ENCODE measurements around the gene KLF5. TPM values are rescaled to one million over a fixed set of nuclear protein-coding genes. Genes with fewer than 3 reads are reported as not detected.

KLF5 gene
- total and polyA plus RNA-seq, 4 donors = 1.5 to 26.2 (median 4.2) TPM

DNA sequence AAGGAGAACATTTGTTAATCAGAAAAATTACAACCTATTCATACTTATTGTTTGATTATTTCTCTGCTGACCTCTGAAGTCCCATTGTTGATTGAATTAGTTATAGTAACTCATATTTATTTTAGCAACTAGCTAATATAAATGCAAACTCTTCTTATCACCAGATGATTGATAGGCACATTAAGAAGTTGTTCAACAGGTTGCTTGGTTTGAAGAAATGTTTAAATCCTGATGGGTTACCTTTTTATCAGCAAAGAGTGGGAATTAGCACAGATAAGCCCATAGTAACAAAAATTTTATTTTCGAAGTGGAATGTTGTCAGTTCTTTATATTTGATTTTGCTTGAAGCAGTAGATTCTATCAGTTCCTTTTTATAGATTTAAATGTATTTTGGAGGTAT is 44.4 kb downstream of the KLF5 start:
- WGBS, 2 donors = 9 to 19% methylated on average over 1 of the region's 1 CpG
- ATAC-seq (ENCODE audit: low FRiP score) = no peak

GRCh38 chr13:73106513-73107178 is 47.8 kb downstream of the KLF5 start:
- Histone ChIP-seq H3K9me3 (ENCODE audit: control insufficient read depth, low read length) (no peaks in the 10 kb centered on the region), H3K4me1 (ENCODE audit: control insufficient read depth in 1 of 2, insufficient read depth in 2 of 2, low read length in 2 of 2) (no peaks in the 10 kb centered on the region), H3K36me3 (ENCODE audit: control insufficient read depth in 1 of 2, insufficient read depth in 2 of 2, low read length in 1 of 2) (no peaks in the 10 kb centered on the region), H3K27ac (ENCODE audit: low read depth in 1 of 2, low read length in 2 of 2) (no peak overlapping the region), H3K4me3 (ENCODE audit: low read length in 2 of 2) (no peak overlapping the region), H3K27me3 (ENCODE audit: control insufficient read depth in 1 of 2, insufficient read depth in 2 of 2, low read length in 1 of 2) (no peaks in the 10 kb centered on the region)
- intact Hi-C loops (cut with DNase I) = no loop called here
- WGBS, 2 donors = 63 to 66% methylated on average over 10 of the region's 10 CpGs
- ATAC-seq (ENCODE audit: low FRiP score) (no peak), DNase-seq (no peak)

More for the DNA sequence above, 44.4 kb downstream of the KLF5 start:
- no peak overlapping the region for H3K4me3 ChIP-seq (ENCODE audit: low read length in 2 of 2)
- no peak overlapping the region for H3K27ac ChIP-seq (ENCODE audit: low read depth in 1 of 2, low read length in 2 of 2)
- H3K4me1 ChIP-seq (ENCODE audit: control insufficient read depth in 1 of 2, insufficient read depth in 2 of 2, low read length in 2 of 2) = no peaks in the 10 kb centered on the region
- H3K36me3 ChIP-seq (ENCODE audit: control insufficient read depth in 1 of 2, insufficient read depth in 2 of 2, low read length in 1 of 2) = no peaks in the 10 kb centered on the region
- intact Hi-C loops (cut with DNase I) = no loop called here
- H3K27me3 ChIP-seq (ENCODE audit: control insufficient read depth in 1 of 2, insufficient read depth in 2 of 2, low read length in 1 of 2) = no peaks in the 10 kb centered on the region
- H3K9me3 ChIP-seq (ENCODE audit: control insufficient read depth, low read length) = no peaks in the 10 kb centered on the region
- DNase-seq = no peak

DNA sequence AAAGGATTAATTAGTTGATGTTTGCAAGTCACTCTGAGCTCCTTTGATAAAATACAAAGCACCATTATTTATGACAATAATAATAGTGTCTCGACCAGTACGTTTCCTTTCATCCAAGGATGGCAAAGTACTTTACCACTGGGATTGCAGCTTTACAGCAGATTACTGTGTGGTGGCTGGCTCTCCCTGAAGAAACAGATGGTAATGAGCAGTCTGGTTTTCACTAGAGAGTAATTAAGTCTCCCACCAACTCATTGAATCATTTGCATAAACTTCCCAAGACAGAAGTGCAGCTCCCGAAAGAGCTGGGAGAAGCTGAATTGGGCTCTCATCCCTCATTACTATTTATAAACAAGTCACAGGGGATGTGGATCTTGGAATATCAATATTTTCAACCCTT is 48.7 kb downstream of the KLF5 start:
- Histone ChIP-seq H3K27ac (ENCODE audit: low read depth in 1 of 2, low read length in 2 of 2) (no peak overlapping the region), H3K36me3 (ENCODE audit: control insufficient read depth in 1 of 2, insufficient read depth in 2 of 2, low read length in 1 of 2) (no peaks in the 10 kb centered on the region), H3K9me3 (ENCODE audit: control insufficient read depth, low read length) (no peaks in the 10 kb centered on the region), H3K4me1 (ENCODE audit: control insufficient read depth in 1 of 2, insufficient read depth in 2 of 2, low read length in 2 of 2) (no peaks in the 10 kb centered on the region), H3K27me3 (ENCODE audit: control insufficient read depth in 1 of 2, insufficient read depth in 2 of 2, low read length in 1 of 2) (no peaks in the 10 kb centered on the region), H3K4me3 (ENCODE audit: low read length in 2 of 2) (no peak overlapping the region)
- no peak for ATAC-seq (ENCODE audit: low FRiP score)
- DNase-seq = no peak
- intact Hi-C loops (cut with DNase I) = no loop called here
- 54 to 66% methylated on average over 3 of the region's 3 CpGs for WGBS, 2 donors

GRCh38 chr13:73107970-73108369 is 49.2 kb downstream of the KLF5 start:
- intact Hi-C loops (cut with DNase I) = no loop called here
- Histone ChIP-seq H3K9me3 (ENCODE audit: control insufficient read depth, low read length) (no peaks in the 10 kb centered on the region), H3K4me1 (ENCODE audit: control insufficient read depth in 1 of 2, insufficient read depth in 2 of 2, low read length in 2 of 2) (no peaks in the 10 kb centered on the region), H3K27ac (ENCODE audit: low read depth in 1 of 2, low read length in 2 of 2) (no peak overlapping the region), H3K36me3 (ENCODE audit: control insufficient read depth in 1 of 2, insufficient read depth in 2 of 2, low read length in 1 of 2) (no peaks in the 10 kb centered on the region), H3K27me3 (ENCODE audit: control insufficient read depth in 1 of 2, insufficient read depth in 2 of 2, low read length in 1 of 2) (no peaks in the 10 kb centered on the region), H3K4me3 (ENCODE audit: low read length in 2 of 2) (no peak overlapping the region)
- 75 to 81% methylated on average over 8 of the region's 8 CpGs for WGBS, 2 donors
- no peak for DNase-seq
- no peak for ATAC-seq (ENCODE audit: low FRiP score)

GRCh38 chr13:73109288-73109899 is 50.6 kb downstream of the KLF5 start:
- intact Hi-C loops (cut with DNase I) = no loop called here
- Histone ChIP-seq H3K4me3 (ENCODE audit: low read length in 2 of 2) (no peak overlapping the region), H3K9me3 (ENCODE audit: control insufficient read depth, low read length) (no peaks in the 10 kb centered on the region), H3K36me3 (ENCODE audit: control insufficient read depth in 1 of 2, insufficient read depth in 2 of 2, low read length in 1 of 2) (no peaks in the 10 kb centered on the region), H3K27ac (ENCODE audit: low read depth in 1 of 2, low read length in 2 of 2) (no peak overlapping the region), H3K4me1 (ENCODE audit: control insufficient read depth in 1 of 2, insufficient read depth in 2 of 2, low read length in 2 of 2) (no peaks in the 10 kb centered on the region), H3K27me3 (ENCODE audit: control insufficient read depth in 1 of 2, insufficient read depth in 2 of 2, low read length in 1 of 2) (no peaks in the 10 kb centered on the region)
- no peak for ATAC-seq (ENCODE audit: low FRiP score)
- no peak for DNase-seq
- WGBS, 2 donors = 90% methylated on average over 11 of the region's 11 CpGs

DNA sequence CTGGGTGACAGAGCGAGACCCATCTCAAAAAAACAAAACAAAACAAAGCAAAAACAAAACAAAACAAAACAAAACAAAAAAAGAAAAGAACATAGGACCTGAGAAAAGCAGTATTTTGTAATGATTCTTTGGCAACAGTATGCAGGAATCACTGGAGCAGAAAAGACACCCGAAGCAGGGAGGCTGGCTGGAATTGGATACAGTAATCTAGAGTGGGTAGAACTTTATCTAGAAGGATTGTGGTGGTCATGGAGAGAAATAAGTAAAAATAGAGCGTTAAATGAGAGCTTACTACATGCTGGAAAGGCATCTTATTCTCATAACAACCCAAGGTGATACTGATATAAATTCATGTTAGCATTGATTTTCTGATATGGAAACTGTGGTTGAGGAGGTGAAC is 51.2 kb downstream of the KLF5 start:
- intact Hi-C loops (cut with DNase I) = no loop called here
- ATAC-seq (ENCODE audit: low FRiP score) = no peak

GRCh38 chr13:73110814-73111213 is 52.0 kb downstream of the KLF5 start:
- H3K9me3 ChIP-seq (ENCODE audit: control insufficient read depth, low read length) = no peaks in the 10 kb centered on the region
- DNase-seq = no peak
- intact Hi-C loops (cut with DNase I) = no loop called here
- no peaks in the 10 kb centered on the region for H3K4me1 ChIP-seq (ENCODE audit: control insufficient read depth in 1 of 2, insufficient read depth in 2 of 2, low read length in 2 of 2)
- H3K36me3 ChIP-seq (ENCODE audit: control insufficient read depth in 1 of 2, insufficient read depth in 2 of 2, low read length in 1 of 2) = no peaks in the 10 kb centered on the region
- no peak for ATAC-seq (ENCODE audit: low FRiP score)
- WGBS, 2 donors = 96 to 97% methylated on average over 5 of the region's 5 CpGs
- H3K27ac ChIP-seq (ENCODE audit: low read depth in 1 of 2, low read length in 2 of 2) = no peak overlapping the region
- no peak overlapping the region for H3K4me3 ChIP-seq (ENCODE audit: low read length in 2 of 2)
- H3K27me3 ChIP-seq (ENCODE audit: control insufficient read depth in 1 of 2, insufficient read depth in 2 of 2, low read length in 1 of 2) = no peaks in the 10 kb centered on the region

More for the DNA sequence above, 51.2 kb downstream of the KLF5 start:
- Histone ChIP-seq H3K9me3 (ENCODE audit: control insufficient read depth, low read length) (no peaks in the 10 kb centered on the region), H3K27me3 (ENCODE audit: control insufficient read depth in 1 of 2, insufficient read depth in 2 of 2, low read length in 1 of 2) (no peaks in the 10 kb centered on the region), H3K27ac (ENCODE audit: low read depth in 1 of 2, low read length in 2 of 2) (no peak overlapping the region), H3K4me3 (ENCODE audit: low read length in 2 of 2) (no peak overlapping the region), H3K4me1 (ENCODE audit: control insufficient read depth in 1 of 2, insufficient read depth in 2 of 2, low read length in 2 of 2) (no peaks in the 10 kb centered on the region), H3K36me3 (ENCODE audit: control insufficient read depth in 1 of 2, insufficient read depth in 2 of 2, low read length in 1 of 2) (no peaks in the 10 kb centered on the region)
- WGBS, 2 donors = 84 to 87% methylated on average over 3 of the region's 3 CpGs
- DNase-seq = no peak

- intact Hi-C loops (cut with DNase I) = no loop called here
- Histone ChIP-seq H3K27ac (ENCODE audit: low read depth in 1 of 2, low read length in 2 of 2) (no peak overlapping the region), H3K4me3 (ENCODE audit: low read length in 2 of 2) (no peak overlapping the region), H3K36me3 (ENCODE audit: control insufficient read depth in 1 of 2, insufficient read depth in 2 of 2, low read length in 1 of 2) (no peaks in the 10 kb centered on the region), H3K4me1 (ENCODE audit: control insufficient read depth in 1 of 2, insufficient read depth in 2 of 2, low read length in 2 of 2) (no peaks in the 10 kb centered on the region), H3K9me3 (ENCODE audit: control insufficient read depth, low read length) (no peaks in the 10 kb centered on the region), H3K27me3 (ENCODE audit: control insufficient read depth in 1 of 2, insufficient read depth in 2 of 2, low read length in 1 of 2) (no peaks in the 10 kb centered on the region)
- DNase-seq = no peak
- ATAC-seq (ENCODE audit: low FRiP score) = no peak
- 57 to 70% methylated on average over 3 of the region's 3 CpGs for WGBS, 2 donors
Observed at GRCh38 chr13:73111331-73111730, 52.5 kb downstream of the KLF5 start.

DNA sequence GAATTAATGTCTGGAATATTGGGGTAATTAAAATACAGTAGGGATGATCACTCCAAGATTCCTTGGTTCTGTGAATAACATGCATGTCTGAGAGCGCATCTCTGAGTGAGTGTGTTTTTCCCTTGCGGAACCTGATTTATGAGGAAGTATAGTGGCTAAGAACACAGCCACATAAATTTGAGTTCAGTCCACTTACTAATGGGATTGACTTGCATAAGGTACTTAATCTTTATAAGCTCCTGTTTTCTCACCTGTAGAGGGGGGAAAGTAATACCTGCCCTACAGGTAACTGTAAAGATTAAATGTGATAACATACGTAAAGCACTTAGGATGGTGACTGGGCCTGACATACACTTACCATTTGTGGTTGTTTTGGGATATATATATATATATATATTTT is 60.8 kb downstream of the KLF5 start:
- no peaks in the 10 kb centered on the region for H3K36me3 ChIP-seq (ENCODE audit: control insufficient read depth in 1 of 2, insufficient read depth in 2 of 2, low read length in 1 of 2)
- H3K9me3 ChIP-seq (ENCODE audit: control insufficient read depth, low read length) = no peaks in the 10 kb centered on the region
- H3K27ac ChIP-seq (ENCODE audit: low read depth in 1 of 2, low read length in 2 of 2) = no peak overlapping the region
- DNase-seq = no peak
- H3K27me3 ChIP-seq (ENCODE audit: control insufficient read depth in 1 of 2, insufficient read depth in 2 of 2, low read length in 1 of 2) = no peaks in the 10 kb centered on the region
- ATAC-seq (ENCODE audit: low FRiP score) = no peak
- 89 to 98% methylated on average over 3 of the region's 3 CpGs for WGBS, 2 donors
- no peak overlapping the region for H3K4me3 ChIP-seq (ENCODE audit: low read length in 2 of 2)
- H3K4me1 ChIP-seq (ENCODE audit: control insufficient read depth in 1 of 2, insufficient read depth in 2 of 2, low read length in 2 of 2) = no peaks in the 10 kb centered on the region
- intact Hi-C loops (cut with DNase I) = no loop called here
